ENCODE measurements around the gene PGC. TPM values are rescaled to one million over a fixed set of nuclear protein-coding genes. Genes with fewer than 3 reads are reported as not detected.
A peak's percentile ranks its signal among the peaks of the same experiment; 100 is the strongest.

PGC gene
- total and polyA plus RNA-seq, 9 of the 15 experiments (the other 6 are each of a cell fraction or from before 2014, with no cell fraction given): 0.17 to 0.40 TPM; not detected in 7

DNA sequence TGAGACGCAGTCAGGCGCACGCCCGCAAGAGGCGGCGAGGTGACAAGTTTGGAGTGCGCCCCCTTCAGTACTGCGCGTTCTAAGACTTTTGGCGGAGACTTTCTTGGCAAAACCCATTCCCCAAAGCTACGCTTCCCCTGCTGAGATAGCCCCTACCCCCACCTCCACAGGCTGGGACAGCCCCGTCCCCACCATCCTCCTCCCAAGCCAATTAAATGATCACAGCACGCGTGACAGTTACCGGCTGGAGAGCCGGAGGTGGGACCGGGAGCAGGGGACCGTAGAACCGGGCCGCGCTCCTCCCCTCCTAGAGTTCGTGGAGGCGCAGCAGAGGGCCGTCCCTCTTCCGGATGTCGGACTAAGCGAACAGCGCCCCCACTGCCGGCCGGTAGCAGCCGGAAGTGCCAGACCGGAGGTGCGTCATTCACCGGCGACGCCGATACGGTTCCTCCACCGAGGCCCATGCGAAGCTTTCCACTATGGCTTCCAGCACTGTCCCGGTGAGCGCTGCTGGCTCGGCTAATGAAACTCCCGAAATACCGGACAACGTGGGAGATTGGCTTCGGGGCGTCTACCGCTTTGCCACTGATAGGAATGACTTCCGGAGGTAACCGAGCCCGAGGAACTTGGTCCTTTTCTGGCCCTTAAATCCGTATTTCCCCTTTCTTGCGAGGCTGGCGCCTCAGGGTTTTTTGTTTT is 40.2 kb upstream of the PGC start, which contains the start of gene TOMM6 (continued):
- TF ChIP-seq, protein P1, sequence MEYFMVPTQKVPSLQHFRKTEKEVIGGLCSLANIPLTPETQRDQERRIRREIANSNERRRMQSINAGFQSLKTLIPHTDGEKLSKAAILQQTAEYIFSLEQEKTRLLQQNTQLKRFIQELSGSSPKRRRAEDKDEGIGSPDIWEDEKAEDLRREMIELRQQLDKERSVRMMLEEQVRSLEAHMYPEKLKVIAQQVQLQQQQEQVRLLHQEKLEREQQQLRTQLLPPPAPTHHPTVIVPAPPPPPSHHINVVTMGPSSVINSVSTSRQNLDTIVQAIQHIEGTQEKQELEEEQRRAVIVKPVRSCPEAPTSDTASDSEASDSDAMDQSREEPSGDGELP (CRISPR knock-in tag; IDR thresholded peaks at IDR 0.05; ENCODE audit: borderline replicate concordance): peak; percentile 93
- TF ChIP-seq EZH2 (IDR thresholded peaks at IDR 0.05; ENCODE audit: borderline replicate concordance, low read depth, low read length) (no peak), FOS (IDR thresholded peaks at IDR 0.05; ENCODE audit: extremely low read depth, insufficient read length) (no peak), TAF15 (IDR thresholded peaks at IDR 0.05; ENCODE audit: low read depth, low read length) (no peak), HNRNPH1 (optimal IDR thresholded peaks at IDR 0.05; ENCODE audit: low read depth, low read length) (no peak), ARNT (IDR thresholded peaks at IDR 0.05) (peak; percentile 50 to 75; a peak in 2 of 4 replicates), KDM4B (IDR thresholded peaks at IDR 0.05; ENCODE audit: borderline replicate concordance in 2 of 2, low read depth in 1 of 2) (peak in 1 of 2 experiments; percentile 90; a peak in 1 of 4 replicates), FOXA1 (IDR thresholded peaks at IDR 0.05; ENCODE audit: borderline replicate concordance) (no peak), MEF2A (IDR thresholded peaks at IDR 0.05; ENCODE audit: control insufficient read depth, low read depth, low read length) (peak; percentile 16), ZNF24 (IDR thresholded peaks at IDR 0.05) (peak; percentile 5; the same call in 1 of the 2 replicates), RAD21 (CRISPR knock-in tag; conservative IDR thresholded peaks at IDR 0.05 in 1 of 2, IDR thresholded peaks at IDR 0.05 in 1 of 2) (peak in 1 of 2 experiments; percentile 22; a peak in 1 of 4 replicates), ZFP36 (IDR thresholded peaks at IDR 0.05; ENCODE audit: low read depth, low read length, partially characterized antibody) (peak; percentile 33)
- TF ChIP-seq, protein P2, sequence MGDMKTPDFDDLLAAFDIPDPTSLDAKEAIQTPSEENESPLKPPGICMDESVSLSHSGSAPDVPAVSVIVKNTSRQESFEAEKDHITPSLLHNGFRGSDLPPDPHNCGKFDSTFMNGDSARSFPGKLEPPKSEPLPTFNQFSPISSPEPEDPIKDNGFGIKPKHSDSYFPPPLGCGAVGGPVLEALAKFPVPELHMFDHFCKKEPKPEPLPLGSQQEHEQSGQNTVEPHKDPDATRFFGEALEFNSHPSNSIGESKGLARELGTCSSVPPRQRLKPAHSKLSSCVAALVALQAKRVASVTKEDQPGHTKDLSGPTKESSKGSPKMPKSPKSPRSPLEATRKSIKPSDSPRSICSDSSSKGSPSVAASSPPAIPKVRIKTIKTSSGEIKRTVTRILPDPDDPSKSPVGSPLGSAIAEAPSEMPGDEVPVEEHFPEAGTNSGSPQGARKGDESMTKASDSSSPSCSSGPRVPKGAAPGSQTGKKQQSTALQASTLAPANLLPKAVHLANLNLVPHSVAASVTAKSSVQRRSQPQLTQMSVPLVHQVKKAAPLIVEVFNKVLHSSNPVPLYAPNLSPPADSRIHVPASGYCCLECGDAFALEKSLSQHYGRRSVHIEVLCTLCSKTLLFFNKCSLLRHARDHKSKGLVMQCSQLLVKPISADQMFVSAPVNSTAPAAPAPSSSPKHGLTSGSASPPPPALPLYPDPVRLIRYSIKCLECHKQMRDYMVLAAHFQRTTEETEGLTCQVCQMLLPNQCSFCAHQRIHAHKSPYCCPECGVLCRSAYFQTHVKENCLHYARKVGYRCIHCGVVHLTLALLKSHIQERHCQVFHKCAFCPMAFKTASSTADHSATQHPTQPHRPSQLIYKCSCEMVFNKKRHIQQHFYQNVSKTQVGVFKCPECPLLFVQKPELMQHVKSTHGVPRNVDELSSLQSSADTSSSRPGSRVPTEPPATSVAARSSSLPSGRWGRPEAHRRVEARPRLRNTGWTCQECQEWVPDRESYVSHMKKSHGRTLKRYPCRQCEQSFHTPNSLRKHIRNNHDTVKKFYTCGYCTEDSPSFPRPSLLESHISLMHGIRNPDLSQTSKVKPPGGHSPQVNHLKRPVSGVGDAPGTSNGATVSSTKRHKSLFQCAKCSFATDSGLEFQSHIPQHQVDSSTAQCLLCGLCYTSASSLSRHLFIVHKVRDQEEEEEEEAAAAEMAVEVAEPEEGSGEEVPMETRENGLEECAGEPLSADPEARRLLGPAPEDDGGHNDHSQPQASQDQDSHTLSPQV (IDR thresholded peaks at IDR 0.05): 0 out of 2 replicates have a peak, but pooled peaks have one; percentile 52
- TF ChIP-seq, protein P3, sequence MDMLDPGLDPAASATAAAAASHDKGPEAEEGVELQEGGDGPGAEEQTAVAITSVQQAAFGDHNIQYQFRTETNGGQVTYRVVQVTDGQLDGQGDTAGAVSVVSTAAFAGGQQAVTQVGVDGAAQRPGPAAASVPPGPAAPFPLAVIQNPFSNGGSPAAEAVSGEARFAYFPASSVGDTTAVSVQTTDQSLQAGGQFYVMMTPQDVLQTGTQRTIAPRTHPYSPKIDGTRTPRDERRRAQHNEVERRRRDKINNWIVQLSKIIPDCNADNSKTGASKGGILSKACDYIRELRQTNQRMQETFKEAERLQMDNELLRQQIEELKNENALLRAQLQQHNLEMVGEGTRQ (CRISPR knock-in tag; IDR thresholded peaks at IDR 0.05): no peak
